Hepatocyte (in vitro differentiated cells): ENCODE data around the gene TMPRSS3. TPM values are rescaled to one million over a fixed set of nuclear protein-coding genes. Genes with fewer than 3 reads are reported as not detected.

Source experiments
- DNase-seq: peaks from one replicate; pipeline ENCODE4 v3.0.0-alpha.2; 2016; ENCODE audit warnings: low spot score
- H2AFZ ChIP-seq: fragments of 200-600 bp; sonication (generic); 2 replicates; pipeline ENCODE4 v1.6.0; 2016; ENCODE audit warnings: antibody characterized with exemption, mild to moderate bottlenecking
- H3K27ac ChIP-seq: fragments of 200-600 bp; sonication (generic); 2 replicates; pipeline ENCODE4 v1.5.1; 2016; ENCODE audit warnings: mild to moderate bottlenecking
- H3K27me3 ChIP-seq: fragments of 200-600 bp; sonication (generic); 2 replicates; pipeline ENCODE4 v1.6.1; 2016
- H3K36me3 ChIP-seq: fragments of 200-600 bp; sonication (generic); replicated peaks from 2 replicates; pipeline ENCODE4 v1.5.1; 2016; ENCODE audit warnings: low read depth; ENCODE audit not compliant: insufficient read depth
- H3K4me1 ChIP-seq: fragments of 200-600 bp; sonication (generic); 2 replicates; pipeline ENCODE4 v1.5.1; 2016; ENCODE audit warnings: mild to moderate bottlenecking, moderate library complexity; ENCODE audit not compliant: insufficient read depth
- H3K4me2 ChIP-seq: fragments of 200-600 bp; sonication (generic); 2 replicates; pipeline ENCODE4 v1.6.0; 2016
- H3K4me3 ChIP-seq: fragments of 200-600 bp; sonication (generic); 2 replicates; pipeline ENCODE4 v1.5.1; 2016; ENCODE audit warnings: mild to moderate bottlenecking
- H3K79me2 ChIP-seq: fragments of 200-600 bp; sonication (generic); 2 replicates; pipeline ENCODE4 v1.6.0; 2017; ENCODE audit warnings: mild to moderate bottlenecking
- H3K9me2 ChIP-seq: fragments of 200-600 bp; sonication (generic); replicated peaks from 2 replicates; pipeline ENCODE4 v1.6.0; 2017; ENCODE audit warnings: mild to moderate bottlenecking; ENCODE audit not compliant: insufficient read depth
- H3K9me3 ChIP-seq: fragments of 200-600 bp; sonication (generic); 2 replicates; pipeline ENCODE4 v1.5.1; 2016; ENCODE audit warnings: low read depth, mild to moderate bottlenecking
- H4K20me1 ChIP-seq: fragments of 200-600 bp; sonication (generic); 2 replicates; pipeline ENCODE4 v1.6.0; 2016; ENCODE audit warnings: mild to moderate bottlenecking; ENCODE audit not compliant: insufficient read depth, poor library complexity, severe bottlenecking
- EZH2 ChIP-seq: fragments of 200-600 bp; sonication (generic); IDR thresholded peaks from 2 replicates; pipeline ENCODE4 v1.6.1; 2016; ENCODE audit warnings: antibody characterized with exemption, mild to moderate bottlenecking, borderline replicate concordance
- EZH2phosphoT487 ChIP-seq: fragments of 200-600 bp; sonication (generic); IDR thresholded peaks from one replicate; pipeline ENCODE4 v1.6.1; 2018; ENCODE audit warnings: antibody characterized with exemption, mild to moderate bottlenecking, low read depth, moderate library complexity; ENCODE audit not compliant: unreplicated experiment, severe bottlenecking
- WGBS: methylation state at CpG from one replicate; pipeline ENCODE4 v1.1.6; 2016; ENCODE audit warnings: low lambda C conversion rate; ENCODE audit errors: missing lambda C conversion rate; 5-methylcytosine and 5-hydroxymethylcytosine counted together
- polyA plus RNA-seq: library from polyadenylated mRNA; unstranded; fragments of >200 nt; fragmentation: Nextera tagmentation; extraction: Ambion mirVana; gene quantifications from 2 replicates; pipeline ENCODE4 v1.2.1, GENCODE V29; 2016
- total RNA-seq: library from RNA; depleted of rRNA; stranded (reverse); fragments of >200 nt; gene quantifications from 2 replicates; pipeline ENCODE4 v1.2.3, GENCODE V29; 2014
- TF ChIP-seq, protein P1 (sequence below): fragments of 200-600 bp; sonication (generic); IDR thresholded peaks from 2 replicates; pipeline ENCODE4 v1.5.1; 2016; ENCODE audit warnings: antibody characterized with exemption, mild to moderate bottlenecking; ENCODE audit not compliant: poor library complexity

The TMPRSS3 gene
- total RNA-seq, result 1.4 and 1.7 TPM in 2 replicates
- 1.4 and 1.5 TPM in 2 replicates for polyA plus RNA-seq

GRCh38 chr21:42395905-42396651, at the start of gene TMPRSS3:
Gene TMPRSS3 (minus strand): TSS chr21:42396052. CDS start chr21:42395417, 635 bp downstream.
- Histone ChIP-seq H2AFZ (no peak within 1 kb of the TSS), H3K27me3 (no peaks in the 10 kb centered on the region), H3K27ac (no peak within 1 kb of the TSS), H3K4me2 (no peak within 1 kb of the TSS), H3K36me3 (no peaks in the 10 kb centered on the region), H3K4me3 (no peak within 1 kb of the TSS), H3K9me3 (no peaks in the 10 kb centered on the region), H3K9me2 (no peaks in the 10 kb centered on the region), H3K4me1 (no peaks in the 10 kb centered on the region), H4K20me1 (no peaks in the 10 kb centered on the region), H3K79me2 (no peaks in the 10 kb centered on the region)
- TF ChIP-seq EZH2, result no peak
- no peak for TF ChIP-seq EZH2phosphoT487
- DNase-seq, result no peak
- WGBS, result 83% methylated on average over 17 of the region's 17 CpGs

DNA sequence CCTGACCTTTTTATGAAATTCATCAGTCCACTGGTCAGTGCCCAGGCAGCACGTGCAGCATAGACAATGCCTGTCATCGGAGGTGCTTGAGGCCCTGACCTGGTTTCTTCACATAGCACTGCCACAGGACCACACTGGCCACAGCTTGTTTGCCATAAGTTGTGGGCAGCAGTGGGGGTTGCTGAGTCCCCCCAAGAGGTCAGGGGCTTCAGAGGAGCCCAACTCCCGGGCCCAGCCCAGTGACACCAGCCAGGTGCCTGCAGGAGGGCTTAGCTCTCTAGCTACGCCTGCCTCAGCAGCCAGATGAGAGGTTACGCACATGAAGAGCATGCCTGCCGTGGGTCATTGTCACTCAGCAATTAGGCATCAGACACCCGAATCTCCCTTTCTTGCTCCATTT, 49.5 kb upstream of the TMPRSS3 start:
- no peak for TF ChIP-seq EZH2phosphoT487
- TF ChIP-seq, protein P1, sequence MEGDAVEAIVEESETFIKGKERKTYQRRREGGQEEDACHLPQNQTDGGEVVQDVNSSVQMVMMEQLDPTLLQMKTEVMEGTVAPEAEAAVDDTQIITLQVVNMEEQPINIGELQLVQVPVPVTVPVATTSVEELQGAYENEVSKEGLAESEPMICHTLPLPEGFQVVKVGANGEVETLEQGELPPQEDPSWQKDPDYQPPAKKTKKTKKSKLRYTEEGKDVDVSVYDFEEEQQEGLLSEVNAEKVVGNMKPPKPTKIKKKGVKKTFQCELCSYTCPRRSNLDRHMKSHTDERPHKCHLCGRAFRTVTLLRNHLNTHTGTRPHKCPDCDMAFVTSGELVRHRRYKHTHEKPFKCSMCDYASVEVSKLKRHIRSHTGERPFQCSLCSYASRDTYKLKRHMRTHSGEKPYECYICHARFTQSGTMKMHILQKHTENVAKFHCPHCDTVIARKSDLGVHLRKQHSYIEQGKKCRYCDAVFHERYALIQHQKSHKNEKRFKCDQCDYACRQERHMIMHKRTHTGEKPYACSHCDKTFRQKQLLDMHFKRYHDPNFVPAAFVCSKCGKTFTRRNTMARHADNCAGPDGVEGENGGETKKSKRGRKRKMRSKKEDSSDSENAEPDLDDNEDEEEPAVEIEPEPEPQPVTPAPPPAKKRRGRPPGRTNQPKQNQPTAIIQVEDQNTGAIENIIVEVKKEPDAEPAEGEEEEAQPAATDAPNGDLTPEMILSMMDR, result no peak
- H3K27me3 ChIP-seq, result no peaks in the 10 kb centered on the region
- WGBS, result 78% methylated on average over 7 of the region's 7 CpGs

GRCh38 chr21:42444745-42445059, 48.9 kb upstream of the TMPRSS3 start:
- Histone ChIP-seq H3K27me3 (no peaks in the 10 kb centered on the region), H2AFZ (no peak overlapping the region), H3K4me2 (no peak overlapping the region), H3K27ac (no peak overlapping the region), H3K4me1 (no peaks in the 10 kb centered on the region), H3K9me3 (no peaks in the 10 kb centered on the region), H3K4me3 (no peak overlapping the region), H4K20me1 (no peaks in the 10 kb centered on the region), H3K9me2 (no peaks in the 10 kb centered on the region), H3K79me2 (no peaks in the 10 kb centered on the region), H3K36me3 (no peaks in the 10 kb centered on the region)
- WGBS, result 92% methylated on average over 10 of the region's 10 CpGs
- TF ChIP-seq EZH2phosphoT487, result no peak
- TF ChIP-seq, protein P1, result no peak
- DNase-seq, result no peak

More for the DNA sequence above, 49.5 kb upstream of the TMPRSS3 start:
- Histone ChIP-seq H3K36me3 (no peaks in the 10 kb centered on the region), H3K9me2 (no peaks in the 10 kb centered on the region), H3K79me2 (no peaks in the 10 kb centered on the region), H3K9me3 (no peaks in the 10 kb centered on the region), H3K27ac (no peak overlapping the region), H3K4me2 (no peak overlapping the region), H4K20me1 (no peaks in the 10 kb centered on the region), H3K4me1 (no peaks in the 10 kb centered on the region), H2AFZ (no peak overlapping the region), H3K4me3 (no peak overlapping the region)
- no peak for DNase-seq

GRCh38 chr21:42443876-42444744, 48.3 kb upstream of the TMPRSS3 start:
- Histone ChIP-seq H3K4me3 (no peak overlapping the region), H3K4me1 (no peaks in the 10 kb centered on the region), H3K36me3 (no peaks in the 10 kb centered on the region), H3K9me2 (no peaks in the 10 kb centered on the region), H3K79me2 (no peaks in the 10 kb centered on the region), H3K9me3 (no peaks in the 10 kb centered on the region), H3K27ac (no peak overlapping the region), H4K20me1 (no peaks in the 10 kb centered on the region), H3K4me2 (no peak overlapping the region), H2AFZ (no peak overlapping the region), H3K27me3 (no peaks in the 10 kb centered on the region)
- 87% methylated on average over 34 of the region's 34 CpGs for WGBS
- no peak for TF ChIP-seq EZH2
- DNase-seq, result no peak
